K562 (cell line): ENCODE data around the gene CYTH1. TPM values are rescaled to one million over a fixed set of nuclear protein-coding genes. Genes with fewer than 3 reads are reported as not detected.

Experiments used
- CUX1 ChIP-seq: fragments of 200-800 bp; sonication (Bioruptor generic); IDR thresholded peaks from 2 replicates; pipeline ENCODE4 v1.6.1; 2016; ENCODE audit warnings: missing genetic modification characterization, missing compliant biosample characterization
- CXXC5 ChIP-seq: fragments of 250-450 bp; sonication (Bioruptor Pico); IDR thresholded peaks from 2 replicates; pipeline ENCODE4 v1.8.0; 2022; ENCODE audit warnings: inconsistent platforms, mild to moderate bottlenecking, moderate library complexity
- ELK3 ChIP-seq: fragments of 450-650 bp; formaldehyde crosslinking; IDR thresholded peaks from 2 replicates; pipeline ENCODE4 v1.4.0; 2020; ENCODE audit warnings: mild to moderate bottlenecking
- FUS ChIP-seq: fragments of 200-400 bp; formaldehyde crosslinking; optimal IDR thresholded peaks from 2 replicates; pipeline ENCODE3; 2017; ENCODE audit warnings: low read depth, low read length
- KLF13 ChIP-seq: fragments of 450-650 bp; IDR thresholded peaks from 2 replicates; pipeline ENCODE4 v1.6.1; 2016; ENCODE audit warnings: missing genetic modification characterization, low read depth, mild to moderate bottlenecking, missing compliant biosample characterization, moderate library complexity, borderline replicate concordance
- MED1 ChIP-seq: sonication (generic); formaldehyde crosslinking; IDR thresholded peaks from 2 replicates; pipeline ENCODE4 v1.8.1; 2023; ENCODE audit warnings: missing genetic modification reagents, borderline replicate concordance
- RAD51 ChIP-seq: fragments of 450-650 bp; IDR thresholded peaks from 2 replicates; pipeline ENCODE4 v1.7.1; 2016; ENCODE audit warnings: low read depth, mild to moderate bottlenecking, borderline replicate concordance
- RBM14 ChIP-seq: fragments of 200-400 bp; formaldehyde crosslinking; IDR thresholded peaks from 2 replicates; pipeline ENCODE4 v1.6.1; 2018; ENCODE audit warnings: low read depth, mild to moderate bottlenecking, low read length, moderate library complexity, borderline replicate concordance; ENCODE audit not compliant: insufficient read depth
- SOX6 ChIP-seq: fragments of 450-650 bp; IDR thresholded peaks from 2 replicates; pipeline ENCODE4 v1.6.1; 2014; ENCODE audit warnings: mild to moderate bottlenecking
- THRB ChIP-seq: fragments of 450-650 bp; formaldehyde crosslinking; conservative IDR thresholded peaks from 2 replicates; pipeline ENCODE4 v1.4.0; 2022; ENCODE audit warnings: mild to moderate bottlenecking, missing genetic modification characterization
- ZBTB33 ChIP-seq: sonication (generic); formaldehyde crosslinking; IDR thresholded peaks from 2 replicates; pipeline ENCODE4 v1.8.1; 2023; ENCODE audit warnings: mild to moderate bottlenecking, missing genetic modification reagents
- ZNF212 ChIP-seq: fragments of 450-650 bp; formaldehyde crosslinking; IDR thresholded peaks from 2 replicates; pipeline ENCODE4 v1.4.0; 2020; ENCODE audit warnings: mild to moderate bottlenecking
- ZNF395 ChIP-seq: fragments of 200-800 bp; sonication (Bioruptor generic); IDR thresholded peaks from 2 replicates; pipeline ENCODE4 v1.6.1; 2017; ENCODE audit warnings: missing genetic modification characterization, missing compliant biosample characterization
- ZNF41 ChIP-seq: fragments of 250-450 bp; sonication (Bioruptor Pico); conservative IDR thresholded peaks from 2 replicates; pipeline ENCODE4 v1.4.0; 2020; ENCODE audit warnings: mild to moderate bottlenecking
- ZNF584 ChIP-seq: fragments of 200-800 bp; sonication (Bioruptor generic); IDR thresholded peaks from 2 replicates; pipeline ENCODE4 v1.6.1; 2016; ENCODE audit warnings: low read depth, mild to moderate bottlenecking, missing genetic modification characterization, missing compliant biosample characterization
- polyA plus RNA-seq, 8 experiments: library from polyadenylated mRNA; depleted of rRNA in 4 of 8; stranded (reverse) in 5 of 8; unstranded in 3 of 8; fragments of >200 nt; fragmentation: Nextera tagmentation in 2 of 8; fragmentation: Illumina TruSeq in 1 of 8; extraction: Ambion mirVana in 2 of 8; extraction: Trizol in 1 of 8; gene quantifications; 2 replicates each; pipeline versions ENCODE4 v1.2.1 to v1.2.3, GENCODE V29; 2011 to 2014; ENCODE audit warnings: inconsistent platforms in 1 of 8, missing spikeins in 1 of 8
- total RNA-seq, 7 experiments: library from RNA; depleted of rRNA in 6 of 7; stranded (reverse); fragments of >200 nt in 6 of 7; fragmentation: Illumina TruSeq in 2 of 7; extraction: Trizol in 2 of 7; gene quantifications; 2 replicates each; pipeline versions ENCODE4 v1.2.1 to v1.2.3, GENCODE V29; 2011 to 2021; ENCODE audit warnings: low replicate concordance in 1 of 7

Gene CYTH1
- total and polyA plus RNA-seq, 9 of the 15 experiments (the other 6 are each of a cell fraction or from before 2014, with no cell fraction given): 0.52 to 27.7 (median 16.8) TPM

- TF ChIP-seq SOX6 (peak; percentile 54; the same call in 1 of the 2 replicates), RAD51 (peak; percentile 67), RBM14 (no peak), THRB (CRISPR knock-in tag) (no peak), ZNF41 (CRISPR knock-in tag) (peak; percentile 58; the same call in 1 of the 2 replicates), MED1 (CRISPR knock-in tag) (no peak), CUX1 (CRISPR knock-in tag) (no peak), ZNF212 (CRISPR knock-in tag) (no peak), ZBTB33 (CRISPR knock-in tag) (0 out of 2 replicates have a peak, but pooled peaks have one; percentile 13), CXXC5 (CRISPR knock-in tag) (0 out of 2 replicates have a peak, but pooled peaks have one; percentile 17), KLF13 (tag) (no peak), ELK3 (no peak), ZNF395 (CRISPR knock-in tag) (no peak), FUS (no peak), ZNF584 (CRISPR knock-in tag) (0 out of 2 replicates have a peak, but pooled peaks have one; percentile 58)
These were observed 33.2 kb downstream of the CYTH1 start (continued) for GRCh38 chr17:78748730-78749317.
